Measurements from ENCODE around the gene DNAI4. TPM values are rescaled to one million over a fixed set of nuclear protein-coding genes. Genes with fewer than 3 reads are reported as not detected.

The DNAI4 gene
- total and polyA plus RNA-seq, 2 experiments from 2014 or later = 0.90 to 3.8 TPM

DNA sequence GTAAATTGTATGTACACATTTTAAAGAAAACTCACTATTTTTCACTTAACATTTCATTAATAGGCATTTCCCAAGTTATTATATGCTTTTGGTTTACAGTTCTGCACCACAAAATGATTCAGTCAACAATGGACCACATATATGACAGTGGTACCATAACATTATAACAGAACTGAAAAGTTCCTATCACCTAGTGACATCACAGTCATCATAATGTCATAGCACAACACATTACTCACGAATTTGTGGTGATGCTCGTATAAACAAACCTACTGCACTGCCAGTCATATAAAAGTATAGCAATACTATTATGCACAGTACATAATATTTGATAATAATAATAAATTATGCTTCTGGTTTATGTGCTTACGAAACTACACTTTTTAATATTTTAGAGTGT is 30.9 kb downstream of the DNAI4 start:
- H3K36me3 ChIP-seq (ENCODE audit: insufficient read depth) = no peaks in the 10 kb centered on the region
- no peak overlapping the region for H3K27ac ChIP-seq (ENCODE audit: low read depth)
- H3K27ac Mint-ChIP-seq = no peak overlapping the region
- no peak for DNase-seq (ENCODE audit: low spot score)
- H3K4me2 ChIP-seq = no peak overlapping the region
- H3F3A ChIP-seq (replicated peaks; ENCODE audit: low read depth) = no peaks in the 10 kb centered on the region
- TF ChIP-seq, protein P1, sequence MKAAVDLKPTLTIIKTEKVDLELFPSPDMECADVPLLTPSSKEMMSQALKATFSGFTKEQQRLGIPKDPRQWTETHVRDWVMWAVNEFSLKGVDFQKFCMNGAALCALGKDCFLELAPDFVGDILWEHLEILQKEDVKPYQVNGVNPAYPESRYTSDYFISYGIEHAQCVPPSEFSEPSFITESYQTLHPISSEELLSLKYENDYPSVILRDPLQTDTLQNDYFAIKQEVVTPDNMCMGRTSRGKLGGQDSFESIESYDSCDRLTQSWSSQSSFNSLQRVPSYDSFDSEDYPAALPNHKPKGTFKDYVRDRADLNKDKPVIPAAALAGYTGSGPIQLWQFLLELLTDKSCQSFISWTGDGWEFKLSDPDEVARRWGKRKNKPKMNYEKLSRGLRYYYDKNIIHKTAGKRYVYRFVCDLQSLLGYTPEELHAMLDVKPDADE (IDR thresholded peaks at IDR 0.05) = no peak
- TF ChIP-seq, protein P2, sequence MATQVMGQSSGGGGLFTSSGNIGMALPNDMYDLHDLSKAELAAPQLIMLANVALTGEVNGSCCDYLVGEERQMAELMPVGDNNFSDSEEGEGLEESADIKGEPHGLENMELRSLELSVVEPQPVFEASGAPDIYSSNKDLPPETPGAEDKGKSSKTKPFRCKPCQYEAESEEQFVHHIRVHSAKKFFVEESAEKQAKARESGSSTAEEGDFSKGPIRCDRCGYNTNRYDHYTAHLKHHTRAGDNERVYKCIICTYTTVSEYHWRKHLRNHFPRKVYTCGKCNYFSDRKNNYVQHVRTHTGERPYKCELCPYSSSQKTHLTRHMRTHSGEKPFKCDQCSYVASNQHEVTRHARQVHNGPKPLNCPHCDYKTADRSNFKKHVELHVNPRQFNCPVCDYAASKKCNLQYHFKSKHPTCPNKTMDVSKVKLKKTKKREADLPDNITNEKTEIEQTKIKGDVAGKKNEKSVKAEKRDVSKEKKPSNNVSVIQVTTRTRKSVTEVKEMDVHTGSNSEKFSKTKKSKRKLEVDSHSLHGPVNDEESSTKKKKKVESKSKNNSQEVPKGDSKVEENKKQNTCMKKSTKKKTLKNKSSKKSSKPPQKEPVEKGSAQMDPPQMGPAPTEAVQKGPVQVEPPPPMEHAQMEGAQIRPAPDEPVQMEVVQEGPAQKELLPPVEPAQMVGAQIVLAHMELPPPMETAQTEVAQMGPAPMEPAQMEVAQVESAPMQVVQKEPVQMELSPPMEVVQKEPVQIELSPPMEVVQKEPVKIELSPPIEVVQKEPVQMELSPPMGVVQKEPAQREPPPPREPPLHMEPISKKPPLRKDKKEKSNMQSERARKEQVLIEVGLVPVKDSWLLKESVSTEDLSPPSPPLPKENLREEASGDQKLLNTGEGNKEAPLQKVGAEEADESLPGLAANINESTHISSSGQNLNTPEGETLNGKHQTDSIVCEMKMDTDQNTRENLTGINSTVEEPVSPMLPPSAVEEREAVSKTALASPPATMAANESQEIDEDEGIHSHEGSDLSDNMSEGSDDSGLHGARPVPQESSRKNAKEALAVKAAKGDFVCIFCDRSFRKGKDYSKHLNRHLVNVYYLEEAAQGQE (IDR thresholded peaks at IDR 0.05; ENCODE audit: unreplicated experiment) = no peak
- no peak for TF ChIP-seq ZNF331 (CRISPR knock-in tag; IDR thresholded peaks at IDR 0.05; ENCODE audit: low read depth)
- TF ChIP-seq, protein P3, sequence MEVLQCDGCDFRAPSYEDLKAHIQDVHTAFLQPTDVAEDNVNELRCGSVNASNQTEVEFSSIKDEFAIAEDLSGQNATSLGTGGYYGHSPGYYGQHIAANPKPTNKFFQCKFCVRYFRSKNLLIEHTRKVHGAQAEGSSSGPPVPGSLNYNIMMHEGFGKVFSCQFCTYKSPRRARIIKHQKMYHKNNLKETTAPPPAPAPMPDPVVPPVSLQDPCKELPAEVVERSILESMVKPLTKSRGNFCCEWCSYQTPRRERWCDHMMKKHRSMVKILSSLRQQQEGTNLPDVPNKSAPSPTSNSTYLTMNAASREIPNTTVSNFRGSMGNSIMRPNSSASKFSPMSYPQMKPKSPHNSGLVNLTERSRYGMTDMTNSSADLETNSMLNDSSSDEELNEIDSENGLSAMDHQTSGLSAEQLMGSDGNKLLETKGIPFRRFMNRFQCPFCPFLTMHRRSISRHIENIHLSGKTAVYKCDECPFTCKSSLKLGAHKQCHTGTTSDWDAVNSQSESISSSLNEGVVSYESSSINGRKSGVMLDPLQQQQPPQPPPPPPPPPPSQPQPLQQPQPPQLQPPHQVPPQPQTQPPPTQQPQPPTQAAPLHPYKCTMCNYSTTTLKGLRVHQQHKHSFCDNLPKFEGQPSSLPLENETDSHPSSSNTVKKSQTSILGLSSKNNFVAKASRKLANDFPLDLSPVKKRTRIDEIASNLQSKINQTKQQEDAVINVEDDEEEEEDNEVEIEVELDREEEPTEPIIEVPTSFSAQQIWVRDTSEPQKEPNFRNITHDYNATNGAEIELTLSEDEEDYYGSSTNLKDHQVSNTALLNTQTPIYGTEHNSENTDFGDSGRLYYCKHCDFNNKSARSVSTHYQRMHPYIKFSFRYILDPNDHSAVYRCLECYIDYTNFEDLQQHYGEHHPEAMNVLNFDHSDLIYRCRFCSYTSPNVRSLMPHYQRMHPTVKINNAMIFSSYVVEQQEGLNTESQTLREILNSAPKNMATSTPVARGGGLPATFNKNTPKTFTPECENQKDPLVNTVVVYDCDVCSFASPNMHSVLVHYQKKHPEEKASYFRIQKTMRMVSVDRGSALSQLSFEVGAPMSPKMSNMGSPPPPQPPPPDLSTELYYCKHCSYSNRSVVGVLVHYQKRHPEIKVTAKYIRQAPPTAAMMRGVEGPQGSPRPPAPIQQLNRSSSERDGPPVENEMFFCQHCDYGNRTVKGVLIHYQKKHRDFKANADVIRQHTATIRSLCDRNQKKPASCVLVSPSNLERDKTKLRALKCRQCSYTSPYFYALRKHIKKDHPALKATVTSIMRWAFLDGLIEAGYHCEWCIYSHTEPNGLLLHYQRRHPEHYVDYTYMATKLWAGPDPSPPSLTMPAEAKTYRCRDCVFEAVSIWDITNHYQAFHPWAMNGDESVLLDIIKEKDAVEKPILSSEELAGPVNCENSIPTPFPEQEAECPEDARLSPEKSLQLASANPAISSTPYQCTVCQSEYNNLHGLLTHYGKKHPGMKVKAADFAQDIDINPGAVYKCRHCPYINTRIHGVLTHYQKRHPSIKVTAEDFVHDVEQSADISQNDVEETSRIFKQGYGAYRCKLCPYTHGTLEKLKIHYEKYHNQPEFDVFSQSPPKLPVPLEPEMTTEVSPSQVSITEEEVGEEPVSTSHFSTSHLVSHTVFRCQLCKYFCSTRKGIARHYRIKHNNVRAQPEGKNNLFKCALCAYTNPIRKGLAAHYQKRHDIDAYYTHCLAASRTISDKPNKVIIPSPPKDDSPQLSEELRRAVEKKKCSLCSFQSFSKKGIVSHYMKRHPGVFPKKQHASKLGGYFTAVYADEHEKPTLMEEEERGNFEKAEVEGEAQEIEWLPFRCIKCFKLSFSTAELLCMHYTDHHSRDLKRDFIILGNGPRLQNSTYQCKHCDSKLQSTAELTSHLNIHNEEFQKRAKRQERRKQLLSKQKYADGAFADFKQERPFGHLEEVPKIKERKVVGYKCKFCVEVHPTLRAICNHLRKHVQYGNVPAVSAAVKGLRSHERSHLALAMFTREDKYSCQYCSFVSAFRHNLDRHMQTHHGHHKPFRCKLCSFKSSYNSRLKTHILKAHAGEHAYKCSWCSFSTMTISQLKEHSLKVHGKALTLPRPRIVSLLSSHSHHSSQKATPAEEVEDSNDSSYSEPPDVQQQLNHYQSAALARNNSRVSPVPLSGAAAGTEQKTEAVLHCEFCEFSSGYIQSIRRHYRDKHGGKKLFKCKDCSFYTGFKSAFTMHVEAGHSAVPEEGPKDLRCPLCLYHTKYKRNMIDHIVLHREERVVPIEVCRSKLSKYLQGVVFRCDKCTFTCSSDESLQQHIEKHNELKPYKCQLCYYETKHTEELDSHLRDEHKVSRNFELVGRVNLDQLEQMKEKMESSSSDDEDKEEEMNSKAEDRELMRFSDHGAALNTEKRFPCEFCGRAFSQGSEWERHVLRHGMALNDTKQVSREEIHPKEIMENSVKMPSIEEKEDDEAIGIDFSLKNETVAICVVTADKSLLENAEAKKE (CRISPR knock-in tag; IDR thresholded peaks at IDR 0.05) = no peak
- H3K4me1 Mint-ChIP-seq = no peaks in the 10 kb centered on the region
- no peaks in the 10 kb centered on the region for H3K36me3 Mint-ChIP-seq (ENCODE audit: low read depth)
- H3K9me3 Mint-ChIP-seq = no peaks in the 10 kb centered on the region
- no peaks in the 10 kb centered on the region for H3K27me3 ChIP-seq (ENCODE audit: insufficient read depth)
- H2AFZ ChIP-seq = no peak overlapping the region
- H3K4me1 ChIP-seq (ENCODE audit: insufficient read depth) = no peaks in the 10 kb centered on the region
- H3K27me3 Mint-ChIP-seq (ENCODE audit: insufficient read depth, low read depth, poor library complexity) = no peaks in the 10 kb centered on the region
- no peaks in the 10 kb centered on the region for H3K9me2 ChIP-seq (ENCODE audit: insufficient read depth)
- H3K79me2 ChIP-seq (replicated peaks; ENCODE audit: insufficient read depth) = no peaks in the 10 kb centered on the region
- ATAC-seq = no peak
- no peak overlapping the region for H3K4me3 Mint-ChIP-seq
- H3K4me3 ChIP-seq = no peak overlapping the region
- no peaks in the 10 kb centered on the region for H4K20me1 ChIP-seq (replicated peaks; ENCODE audit: insufficient read depth)
